A549 (cell line): ENCODE data around the gene AFDN. TPM values are rescaled to one million over a fixed set of nuclear protein-coding genes. Genes with fewer than 3 reads are reported as not detected.

Source experiments
- ATAC-seq, 2 experiments: fragments of 200-7000 bp in 1 of 2; fragments of >200 bp in 1 of 2; cut with Nextera tagmentation in 1 of 2; cut with Tn5 transposase in 1 of 2; 3 replicates each; pipeline versions ENCODE4 v1.8.0 to v1.9.1; 2018 to 2020; ENCODE audit warnings: mild to moderate bottlenecking in 1 of 2, moderate library complexity in 1 of 2
- CTCF ChIA-PET: fragments of 300-600 bp; sonication (Branson Sonifier 250); formaldehyde crosslinking; extraction: SDS; loops from one replicate; lab custom pipeline; 2021; ENCODE audit warnings: antibody characterized with exemption, inconsistent platforms; lab: Yijun Ruan, JAX
- POLR2A ChIA-PET: fragments of 350-600 bp; formaldehyde crosslinking; extraction: SDS; loops from one replicate; lab custom pipeline; 2021; ENCODE audit warnings: antibody characterized with exemption, inconsistent platforms; lab: Yijun Ruan, JAX
- DNase-seq, 2 experiments: peaks; one replicate each; pipeline versions ENCODE4 v3.0.0 to v3.0.0-alpha.2; 2011 to 2016; ENCODE audit warnings: low read depth in 1 of 2, low spot score in 1 of 2
- FAIRE-seq: peaks from 2 replicates; lab custom pipeline; 2011; peaks lifted over from hg19 to GRCh38; lab: Jason Lieb, UNC
- H3K27ac ChIP-seq, 2 experiments: fragments of >200 bp; sonication (Bioruptor Twin); formaldehyde crosslinking; 3 replicates each; pipeline ENCODE4 v1.5.1; 2016 to 2017
- H3K4me1 ChIP-seq: fragments of >200 bp; sonication (Bioruptor Twin); formaldehyde crosslinking; 3 replicates; pipeline ENCODE4 v1.6.1; 2016
- H3K4me2 ChIP-seq: fragments of >200 bp; sonication (Bioruptor Twin); formaldehyde crosslinking; 3 replicates; pipeline ENCODE4 v1.6.1; 2016
- H3K4me3 ChIP-seq: fragments of >200 bp; sonication (Bioruptor Twin); formaldehyde crosslinking; 3 replicates; pipeline ENCODE4 v1.5.1; 2016
- H3K9me3 ChIP-seq: fragments of >200 bp; sonication (Bioruptor Twin); formaldehyde crosslinking; 3 replicates; pipeline ENCODE4 v1.6.1; 2016
- ATOH8 ChIP-seq: fragments of 250-450 bp; sonication (Bioruptor Pico); IDR thresholded peaks from 2 replicates; pipeline ENCODE4 v1.5.0; 2020; ENCODE audit warnings: low read depth, mild to moderate bottlenecking, moderate library complexity
- BCL3 ChIP-seq: fragments of >200 bp; sonication (Bioruptor Twin); formaldehyde crosslinking; IDR thresholded peaks from 3 replicates; pipeline ENCODE4 v1.6.1; 2016
- CHD2 ChIP-seq: fragments of 150-350 bp; IDR thresholded peaks from 2 replicates; pipeline ENCODE4 v1.6.1; 2014; ENCODE audit warnings: low read length; ENCODE audit not compliant: partially characterized antibody
- EHF ChIP-seq: fragments of 250-450 bp; sonication (Bioruptor Pico); IDR thresholded peaks from 2 replicates; pipeline ENCODE4 v1.5.0; 2020; ENCODE audit warnings: mild to moderate bottlenecking
- ELK1 ChIP-seq: fragments of 150-350 bp; IDR thresholded peaks from 2 replicates; pipeline ENCODE4 v1.6.1; 2014; ENCODE audit warnings: low read depth, mild to moderate bottlenecking, low read length
- EP300 ChIP-seq, 2 experiments: fragments of >200 bp; sonication (Bioruptor Twin); formaldehyde crosslinking; IDR thresholded peaks; 2 replicates in 1 of 2; 3 replicates in 1 of 2; pipeline ENCODE4 v1.6.1; 2016 to 2017
- FOSB ChIP-seq: fragments of 250-450 bp; sonication (Bioruptor Pico); IDR thresholded peaks from 2 replicates; pipeline ENCODE4 v1.5.0; 2020; ENCODE audit warnings: mild to moderate bottlenecking, moderate library complexity
- FOXS1 ChIP-seq: fragments of 250-450 bp; sonication (Bioruptor Pico); IDR thresholded peaks from 2 replicates; pipeline ENCODE4 v1.5.0; 2020; ENCODE audit warnings: mild to moderate bottlenecking, moderate library complexity
- HDAC2 ChIP-seq: fragments of 200-600 bp; sonication (generic); IDR thresholded peaks from 2 replicates; pipeline ENCODE4 v1.6.1; 2016
- HES2 ChIP-seq: fragments of >200 bp; sonication (Bioruptor Twin); formaldehyde crosslinking; IDR thresholded peaks from 2 replicates; pipeline ENCODE4 v1.6.1; 2016
- HOXB5 ChIP-seq: fragments of 250-450 bp; sonication (Bioruptor Pico); IDR thresholded peaks from 2 replicates; pipeline ENCODE4 v1.5.0; 2020; ENCODE audit warnings: mild to moderate bottlenecking, moderate library complexity
- JUN ChIP-seq, 2 experiments: fragments of >200 bp; sonication (Bioruptor Twin); formaldehyde crosslinking; IDR thresholded peaks; 2 replicates in 1 of 2; 3 replicates in 1 of 2; pipeline ENCODE4 v1.6.1; 2016 to 2017
- KDM1A ChIP-seq: fragments of 200-600 bp; sonication (generic); IDR thresholded peaks from 2 replicates; pipeline ENCODE4 v1.6.1; 2016; ENCODE audit warnings: low read depth, mild to moderate bottlenecking
- MAFK ChIP-seq: fragments of 450-650 bp; IDR thresholded peaks from 2 replicates; pipeline ENCODE4 v1.6.1; 2014; ENCODE audit not compliant: partially characterized antibody
- MAX ChIP-seq: IDR thresholded peaks from 2 replicates; pipeline ENCODE4 v1.6.1; 2012
- POLR2A ChIP-seq: IDR thresholded peaks from 2 replicates; pipeline ENCODE4 v1.6.1; 2012; ENCODE audit warnings: mild to moderate bottlenecking, low read length
- POLR2AphosphoS2 ChIP-seq: conservative IDR thresholded peaks from 2 replicates; pipeline ENCODE4 v1.6.1; 2012; ENCODE audit warnings: low read length, improper control_type of control experiment, inconsistent platforms
- RAD21 ChIP-seq, 2 experiments: fragments of >200 bp in 1 of 2; sonication (Bioruptor Twin) in 1 of 2; formaldehyde crosslinking in 1 of 2; IDR thresholded peaks in 1 of 2; conservative IDR thresholded peaks in 1 of 2; 2 replicates in 1 of 2; 3 replicates in 1 of 2; pipeline ENCODE4 v1.6.1; 2012 to 2018; ENCODE audit warnings: inconsistent platforms in 1 of 2
- RCOR1 ChIP-seq: fragments of 150-350 bp; IDR thresholded peaks from 2 replicates; pipeline ENCODE4 v1.6.1; 2014; ENCODE audit warnings: antibody characterized with exemption, low read length, low read depth
- RFX5 ChIP-seq: fragments of 450-650 bp; IDR thresholded peaks from 2 replicates; pipeline ENCODE4 v1.7.1; 2014; ENCODE audit warnings: antibody characterized with exemption, mild to moderate bottlenecking, moderate library complexity
- USF2 ChIP-seq: fragments of 450-650 bp; IDR thresholded peaks from 2 replicates; pipeline ENCODE4 v1.6.1; 2014; ENCODE audit warnings: antibody characterized with exemption
- ZNF302 ChIP-seq: fragments of 250-450 bp; sonication (Bioruptor Pico); IDR thresholded peaks from 2 replicates; pipeline ENCODE4 v1.9.0; 2021; ENCODE audit warnings: inconsistent platforms, mild to moderate bottlenecking, moderate library complexity
- WGBS: methylation state at CpG from one replicate; pipeline ENCODE4 v1.1.6; 2017; ENCODE audit errors: missing lambda C conversion rate; 5-methylcytosine and 5-hydroxymethylcytosine counted together
- polyA plus RNA-seq, 4 experiments: library from polyadenylated mRNA; depleted of rRNA in 3 of 4; stranded (reverse); fragments of >200 nt; fragmentation: RNase III in 1 of 4; extraction: RNeasy Plus Mini Kit Qiagen cat#74134 plus additional on column Dnase treatment in 1 of 4; gene quantifications; 2 replicates in 3 of 4; 3 replicates in 1 of 4; pipeline ENCODE4 v1.2.3, GENCODE V29; 2011 to 2017

AFDN gene
- polyA plus RNA-seq, 2 of the 4 experiments (the other 2 are of a cell fraction): 17.5 to 40.8 TPM

- ATAC-seq (no peak), DNase-seq (no peak), FAIRE-seq (no peak)
- Histone ChIP-seq H3K27ac (no peak overlapping the region), H3K4me3 (no peak overlapping the region), H3K4me1 (no peaks in the 10 kb centered on the region), H3K4me2 (no peak overlapping the region), H3K9me3 (no peaks in the 10 kb centered on the region)
- 100% methylated on average over 1 of the region's 1 CpG for whole genome bisulfite sequencing
- TF ChIP-seq USF2: no peak
- no peak for TF ChIP-seq RCOR1
- no peak for TF ChIP-seq KDM1A
- TF ChIP-seq POLR2A: no peak
- TF ChIP-seq MAX: no peak
- TF ChIP-seq FOXS1 (CRISPR knock-in tag): no peak
- TF ChIP-seq HES2: no peak
- TF ChIP-seq ELK1: no peak
- TF ChIP-seq HDAC2: no peak
- no peak for TF ChIP-seq CHD2
- no peak for TF ChIP-seq POLR2AphosphoS2
- TF ChIP-seq EHF (CRISPR knock-in tag): no peak
- TF ChIP-seq FOSB (CRISPR knock-in tag): no peak
- no peak for TF ChIP-seq RFX5
- no peak for TF ChIP-seq MAFK
- ChIA-PET CTCF (no interaction called here), POLR2A (no interaction called here)
These were observed 52.9 kb downstream of the AFDN start for GRCh38 chr6:167879612-167880011.

- 85% methylated on average over 2 of the region's 2 CpGs for WGBS
These were observed 54.6 kb downstream of the AFDN start for GRCh38 chr6:167881327-167881726.

More at GRCh38 chr6:167881327-167881726, 54.6 kb downstream of the AFDN start:
- ATAC-seq (no peak), DNase-seq (no peak), FAIRE-seq (no peak)
- CTCF ChIA-PET: no interaction called here
- no peak overlapping the region for H3K4me3 ChIP-seq
- H3K4me2 ChIP-seq: no peak overlapping the region
- no peaks in the 10 kb centered on the region for H3K4me1 ChIP-seq
- no peaks in the 10 kb centered on the region for H3K9me3 ChIP-seq
- TF ChIP-seq JUN (IDR thresholded peaks at IDR 0.05) (no peak), HES2 (no peak), EP300 (IDR thresholded peaks at IDR 0.05) (no peak), HOXB5 (CRISPR knock-in tag) (no peak), FOSB (CRISPR knock-in tag) (no peak), BCL3 (no peak), ZNF302 (CRISPR knock-in tag) (no peak), FOXS1 (CRISPR knock-in tag) (no peak), ATOH8 (no peak), RAD21 (conservative IDR thresholded peaks at IDR 0.05 in 1 of 2, IDR thresholded peaks at IDR 0.05 in 1 of 2) (no peak)
- no peak overlapping the region for H3K27ac ChIP-seq
- POLR2A ChIA-PET: no interaction called here
